Tibial nerve (tissue), 4 donors: ENCODE results near the gene FGD1. TPM values are rescaled to one million over a fixed set of nuclear protein-coding genes. Genes with fewer than 3 reads are reported as not detected.
"Not testable (repeated sequence)": the region's sequence is repeated elsewhere in the genome, so short reads cannot be mapped to it uniquely, and the experiment has no call there.

Experiments used
- DNase-seq, 2 donors: peaks; one replicate each; pipeline ENCODE4 v3.0.0-alpha.2; 2019; ENCODE audit warnings: low spot score in 2 of 2
- H3K27ac ChIP-seq, 4 donors: fragments of 200-600 bp; sonication (generic) in 3 of 4; one replicate each; pipeline ENCODE4 v1.5.1; 2017 to 2019; ENCODE audit warnings: mild to moderate bottlenecking in 1 of 4
- H3K27me3 ChIP-seq, 2 donors: fragments of 200-600 bp; sonication (generic) in 1 of 2; one replicate each; pipeline versions ENCODE4 v1.5.1 to v1.6.0; 2017 to 2019
- H3K36me3 ChIP-seq, 3 donors: fragments of 200-600 bp; sonication (generic); one replicate each; pipeline ENCODE4 v1.5.1; 2018 to 2019
- H3K4me1 ChIP-seq, 4 donors: fragments of 200-600 bp; sonication (generic) in 3 of 4; one replicate each; pipeline ENCODE4 v1.5.1; 2017 to 2019
- H3K4me3 ChIP-seq, 4 donors: fragments of 200-600 bp; sonication (generic) in 3 of 4; one replicate each; pipeline ENCODE4 v1.5.1; 2017 to 2019; ENCODE audit warnings: mild to moderate bottlenecking in 1 of 4, moderate library complexity in 1 of 4
- H3K9me3 ChIP-seq, 4 donors: fragments of 200-600 bp; sonication (generic) in 3 of 4; one replicate each; pipeline ENCODE4 v1.5.1; 2017 to 2019
- EP300 ChIP-seq, 2 donors: sonication (generic); formaldehyde crosslinking; IDR thresholded peaks; one replicate each; pipeline ENCODE4 v1.6.1; 2017; ENCODE audit warnings: antibody characterized with exemption in 2 of 2, mild to moderate bottlenecking in 1 of 2
- POLR2A ChIP-seq, 2 donors: fragments of 450-650 bp; IDR thresholded peaks; one replicate each; pipeline ENCODE4 v1.6.1; 2017; ENCODE audit warnings: antibody characterized with exemption in 2 of 2, mild to moderate bottlenecking in 2 of 2, moderate library complexity in 2 of 2
- WGBS, 2 donors: methylation state at CpG; one replicate each; pipeline ENCODE4 v1.1.5; 2018; 5-methylcytosine and 5-hydroxymethylcytosine counted together
- total RNA-seq, 4 donors: library from RNA; depleted of rRNA; stranded (reverse); fragments of >200 nt; gene quantifications; one replicate each; pipeline ENCODE4 v1.1.0, GENCODE V29; 2016
- TF ChIP-seq, protein P1 (sequence below), 5 experiments: fragments of 200-600 bp in 3 of 5; fragments of 450-650 bp in 2 of 5; sonication (generic) in 3 of 5; IDR thresholded peaks; one replicate each; pipeline ENCODE4 v1.5.1; 2016 to 2019; ENCODE audit warnings: antibody characterized with exemption in 5 of 5, mild to moderate bottlenecking in 3 of 5, moderate library complexity in 2 of 5

Gene FGD1
- total RNA-seq, 4 donors from 2014 or later = 4.2 to 9.3 (median 5.4) TPM

DNA sequence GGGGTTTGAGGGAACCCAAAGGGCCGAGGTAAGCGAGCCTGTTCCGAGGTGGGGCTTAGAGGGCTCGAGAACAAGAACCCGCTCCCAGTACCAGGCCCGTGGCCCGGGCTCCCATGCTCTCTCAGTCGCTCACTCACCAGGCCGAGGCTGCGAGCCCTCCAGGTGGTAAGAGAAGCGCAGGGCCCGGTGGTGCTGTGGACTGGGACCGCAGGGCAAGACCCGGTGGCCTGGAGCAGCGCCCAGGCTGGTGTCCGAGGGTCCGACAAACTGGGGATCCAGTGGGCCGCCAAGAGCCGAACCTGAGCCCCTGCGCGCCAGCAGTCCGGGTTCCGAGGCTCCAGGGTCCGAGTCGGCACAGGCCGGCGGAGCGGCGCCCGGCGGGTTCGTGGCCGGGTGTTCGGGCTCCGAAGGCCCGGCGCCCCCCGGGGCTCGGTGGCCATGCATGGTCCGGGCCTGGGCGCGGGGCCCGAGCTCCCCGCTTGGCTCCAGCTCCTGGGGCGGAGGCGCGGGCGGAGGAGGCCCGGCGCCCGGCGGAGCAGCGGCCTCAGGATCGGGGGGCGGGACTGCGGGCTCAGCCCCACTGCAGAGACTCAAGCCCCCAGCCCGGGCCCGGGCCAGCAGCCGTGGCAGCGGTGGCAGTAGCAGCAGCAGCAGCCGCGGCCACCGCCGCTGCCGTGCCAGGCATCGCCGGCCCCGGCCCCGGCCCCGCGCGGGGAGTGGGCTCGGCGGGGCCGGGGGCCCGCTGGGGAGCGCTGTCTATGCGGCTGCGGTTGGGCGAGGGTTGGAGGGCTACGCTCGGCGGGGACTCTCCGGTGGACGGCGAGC is 833 bp downstream of the FGD1 start:
- H3K9me3 ChIP-seq = no peaks in the 10 kb centered on the region
- no peak for DNase-seq
- H3K27me3 ChIP-seq = peaks cover 0 to 2% of the 10 kb centered on the region in 2 donors
- H3K4me1 ChIP-seq = peaks cover 0 to 28% (median 0%) of the 10 kb centered on the region in 4 donors
- H3K36me3 ChIP-seq = no peaks in the 10 kb centered on the region
- H3K4me3 ChIP-seq = peak overlapping the region; percentile 42 to 70 (median 49)
- TF ChIP-seq, protein P1, sequence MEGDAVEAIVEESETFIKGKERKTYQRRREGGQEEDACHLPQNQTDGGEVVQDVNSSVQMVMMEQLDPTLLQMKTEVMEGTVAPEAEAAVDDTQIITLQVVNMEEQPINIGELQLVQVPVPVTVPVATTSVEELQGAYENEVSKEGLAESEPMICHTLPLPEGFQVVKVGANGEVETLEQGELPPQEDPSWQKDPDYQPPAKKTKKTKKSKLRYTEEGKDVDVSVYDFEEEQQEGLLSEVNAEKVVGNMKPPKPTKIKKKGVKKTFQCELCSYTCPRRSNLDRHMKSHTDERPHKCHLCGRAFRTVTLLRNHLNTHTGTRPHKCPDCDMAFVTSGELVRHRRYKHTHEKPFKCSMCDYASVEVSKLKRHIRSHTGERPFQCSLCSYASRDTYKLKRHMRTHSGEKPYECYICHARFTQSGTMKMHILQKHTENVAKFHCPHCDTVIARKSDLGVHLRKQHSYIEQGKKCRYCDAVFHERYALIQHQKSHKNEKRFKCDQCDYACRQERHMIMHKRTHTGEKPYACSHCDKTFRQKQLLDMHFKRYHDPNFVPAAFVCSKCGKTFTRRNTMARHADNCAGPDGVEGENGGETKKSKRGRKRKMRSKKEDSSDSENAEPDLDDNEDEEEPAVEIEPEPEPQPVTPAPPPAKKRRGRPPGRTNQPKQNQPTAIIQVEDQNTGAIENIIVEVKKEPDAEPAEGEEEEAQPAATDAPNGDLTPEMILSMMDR (IDR thresholded peaks at IDR 0.05) = no peak
- TF ChIP-seq EP300 (IDR thresholded peaks at IDR 0.05) = no peak
- TF ChIP-seq POLR2A (IDR thresholded peaks at IDR 0.05) = no peak
- WGBS, 2 donors = 8 to 54% methylated on average over 4 to 69 of the region's 86 CpGs
- peak overlapping the region; percentile 44 to 87 (median 68) for H3K27ac ChIP-seq

DNA sequence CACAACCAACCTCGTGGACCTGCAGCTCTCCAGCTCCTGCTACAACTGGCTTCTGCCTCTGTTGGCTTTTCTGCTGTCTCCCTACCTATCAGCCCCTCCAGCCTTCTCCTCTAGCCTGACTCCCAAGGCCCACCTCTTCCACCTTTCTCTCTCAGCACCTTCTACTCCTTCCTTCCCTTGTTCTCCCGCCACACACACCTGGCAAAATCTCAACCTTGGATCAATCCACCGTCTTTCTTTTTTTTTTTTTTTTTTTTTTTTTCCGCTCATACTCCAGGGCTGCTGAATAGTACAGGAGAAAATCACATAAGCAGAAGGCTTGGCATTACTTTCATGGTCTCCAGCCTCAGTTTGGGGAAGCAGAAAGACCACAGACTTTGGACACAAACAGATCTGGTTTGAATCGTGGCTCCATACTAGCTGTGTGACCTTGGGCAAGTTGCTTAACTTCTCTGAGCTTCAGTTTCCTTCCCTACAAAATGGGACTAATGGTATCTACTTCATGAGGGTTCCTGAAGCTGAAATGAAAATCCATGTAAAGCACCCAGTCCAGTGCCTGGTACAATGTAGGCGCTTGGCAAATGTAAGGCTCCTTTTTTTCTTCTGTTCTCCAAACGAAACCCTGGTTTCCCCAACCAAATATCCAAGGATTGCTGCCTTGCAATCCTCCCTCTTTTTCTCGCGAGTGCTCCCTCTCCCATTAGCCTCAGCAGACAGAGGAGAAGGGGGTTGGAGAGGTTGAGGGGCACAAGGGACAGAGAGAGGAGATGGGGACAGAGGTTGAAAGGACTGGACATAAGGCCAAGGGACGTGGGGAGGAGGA is 1.7 kb downstream of the FGD1 start:
- no peaks in the 10 kb centered on the region for H3K9me3 ChIP-seq
- peaks cover 0 to 28% (median 0%) of the 10 kb centered on the region in 4 donors for H3K4me1 ChIP-seq
- peaks cover 0 to 2% of the 10 kb centered on the region in 2 donors for H3K27me3 ChIP-seq
- DNase-seq = no peak
- no peaks in the 10 kb centered on the region for H3K36me3 ChIP-seq
- TF ChIP-seq, protein P1 (IDR thresholded peaks at IDR 0.05) = no peak
- 22 to 43% methylated on average over 10 of the region's 10 CpGs for WGBS, 2 donors
- H3K4me3 ChIP-seq = peak overlapping the region; percentile 42 to 70 (median 49)
- peak overlapping the region; percentile 44 to 87 (median 68) for H3K27ac ChIP-seq

DNA sequence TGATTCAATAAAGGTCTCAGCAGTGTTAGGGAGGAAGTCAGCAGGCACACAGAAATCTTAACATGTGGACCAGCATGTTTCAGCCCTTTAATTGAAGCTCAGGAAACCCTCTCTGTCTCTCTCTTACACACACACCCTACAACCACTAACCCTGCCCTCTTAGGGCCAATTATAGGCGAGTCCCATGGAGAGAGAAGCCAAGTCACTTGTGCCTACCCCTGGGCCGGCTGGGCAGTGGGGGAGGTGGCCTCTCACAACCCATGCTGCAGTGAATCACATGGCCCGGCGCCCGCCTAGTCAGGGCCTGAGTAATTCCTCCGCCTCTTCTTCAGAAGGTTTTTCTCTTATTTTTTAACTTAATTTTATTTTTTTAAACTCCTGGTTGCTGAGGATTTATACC is 3.7 kb downstream of the FGD1 start:
- Histone ChIP-seq H3K9me3 (no peaks in the 10 kb centered on the region), H3K27me3 (no peaks in the 10 kb centered on the region), H3K27ac (peak overlapping the region in 1 of 4 donors; percentile 43), H3K4me3 (no peak overlapping the region), H3K4me1 (peaks cover 0 to 28% (median 0%) of the 10 kb centered on the region in 4 donors), H3K36me3 (no peaks in the 10 kb centered on the region)
- TF ChIP-seq POLR2A (IDR thresholded peaks at IDR 0.05) (no peak), EP300 (IDR thresholded peaks at IDR 0.05) (no peak)
- TF ChIP-seq, protein P1 (IDR thresholded peaks at IDR 0.05) = no peak
- no peak for DNase-seq
- WGBS, 2 donors = 13 to 40% methylated on average over 6 of the region's 6 CpGs

DNA sequence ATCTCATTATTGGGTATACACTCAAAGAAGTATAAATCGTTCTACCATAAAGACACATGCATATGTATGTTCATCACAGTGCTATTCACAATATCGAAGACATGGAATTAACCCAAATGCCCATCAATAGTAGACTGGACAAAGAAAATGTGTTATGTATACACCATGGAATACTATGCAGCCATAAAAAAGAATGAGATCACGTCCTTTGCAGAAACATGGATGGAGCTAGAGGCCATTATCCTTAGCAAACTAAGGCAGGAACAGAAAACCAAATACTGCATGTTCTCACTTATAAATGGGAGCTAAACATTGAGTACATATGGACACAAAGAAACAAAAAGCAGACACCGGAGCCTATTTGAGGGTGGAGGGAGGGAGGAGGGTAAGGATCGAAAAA is 6.2 kb downstream of the FGD1 start:
- H3K4me3 ChIP-seq, H3K27ac ChIP-seq, H3K9me3 ChIP-seq, H3K36me3 ChIP-seq, H3K27me3 ChIP-seq, DNase-seq: not testable (repeated sequence)
- WGBS, 2 donors = 94 to 99% methylated on average over 5 of the region's 5 CpGs
- H3K4me1 ChIP-seq = peaks cover 0 to 25% (median 0%) of the 10 kb centered on the region in 4 donors

DNA sequence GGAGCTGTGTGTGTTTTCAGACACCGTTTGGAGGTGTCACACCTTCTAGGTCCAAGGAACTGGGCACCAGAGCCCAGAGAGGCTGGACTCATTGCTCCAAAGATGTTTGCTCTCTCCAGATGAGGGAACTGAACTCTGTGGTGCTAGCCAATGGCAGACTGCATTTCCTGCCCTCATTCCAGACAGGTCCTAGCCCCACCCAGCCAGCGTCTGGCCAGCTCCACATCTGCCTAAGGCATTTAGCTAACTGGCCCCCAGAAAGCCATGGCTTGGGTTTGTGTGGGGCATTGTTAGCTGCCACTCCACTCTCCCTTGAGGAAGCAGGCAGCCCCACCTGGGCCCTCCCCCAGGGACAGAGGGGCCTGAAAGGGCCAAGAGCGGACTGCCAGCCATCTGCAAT is 11.4 kb downstream of the FGD1 start:
- H3K4me1 ChIP-seq = peaks cover 0 to 35% (median 10%) of the 10 kb centered on the region in 4 donors
- TF ChIP-seq EP300 (IDR thresholded peaks at IDR 0.05) (no peak), POLR2A (IDR thresholded peaks at IDR 0.05) (no peak)
- TF ChIP-seq, protein P1 (IDR thresholded peaks at IDR 0.05) = no peak
- H3K4me3 ChIP-seq = no peak overlapping the region
- H3K27me3 ChIP-seq = no peaks in the 10 kb centered on the region
- no peaks in the 10 kb centered on the region for H3K9me3 ChIP-seq
- WGBS, 2 donors = 40 to 46% methylated on average over 3 of the region's 3 CpGs
- no peaks in the 10 kb centered on the region for H3K36me3 ChIP-seq
- no peak overlapping the region for H3K27ac ChIP-seq
- DNase-seq = no peak
